Retina (tissue), 1 donor: ENCODE data around the gene TTLL10.

Source experiments
- DNase-seq: peaks from one replicate; pipeline ENCODE4 v3.0.0-alpha.2; 2016

TTLL10 gene

GRCh38 chr1:1173793-1174415 is at the start of gene TTLL10:
Gene TTLL10 (plus strand): TSS chr1:1173880. CDS start chr1:1179216, 5,336 bp downstream.
- peak; percentile 70 for DNase-seq

- DNase-seq: no peak
Measured at GRCh38 chr1:1124508-1124785, 49.2 kb upstream of the TTLL10 start.

GRCh38 chr1:1124786-1125642 is 48.7 kb upstream of the TTLL10 start:
- DNase-seq: peak; percentile 6

- DNase-seq: no peak
Measured at GRCh38 chr1:1125945-1126344, 47.7 kb upstream of the TTLL10 start.

GRCh38 chr1:1127551-1128451 is 45.9 kb upstream of the TTLL10 start:
- peak; percentile 23 for DNase-seq

- peak; percentile 2 for DNase-seq
Measured at GRCh38 chr1:1128454-1129139, 45.1 kb upstream of the TTLL10 start.

- DNase-seq: peak; percentile 2
Measured at GRCh38 chr1:1129381-1129821, 44.3 kb upstream of the TTLL10 start.

GRCh38 chr1:1130206-1131120 is 43.2 kb upstream of the TTLL10 start:
- peak; percentile 3 for DNase-seq

GRCh38 chr1:1132042-1132950 is 41.4 kb upstream of the TTLL10 start:
- no peak for DNase-seq

GRCh38 chr1:1132956-1133750 is 40.5 kb upstream of the TTLL10 start:
- no peak for DNase-seq

- DNase-seq: no peak
Measured at GRCh38 chr1:1134300-1134970, 39.2 kb upstream of the TTLL10 start.

GRCh38 chr1:1135339-1136136 is 38.1 kb upstream of the TTLL10 start:
- no peak for DNase-seq

GRCh38 chr1:1136547-1137230 is 37.0 kb upstream of the TTLL10 start:
- DNase-seq: no peak

- no peak for DNase-seq
Measured at GRCh38 chr1:1137256-1138045, 36.2 kb upstream of the TTLL10 start.

GRCh38 chr1:1140673-1141072 is 33.0 kb upstream of the TTLL10 start:
- no peak for DNase-seq

- DNase-seq: no peak
Measured at GRCh38 chr1:1141244-1141910, 32.3 kb upstream of the TTLL10 start.
